Epidermal melanocyte (primary cell): ENCODE measurements around the gene CLINT1.
"Not testable (repeated sequence)": the region's sequence is repeated elsewhere in the genome, so short reads cannot be mapped to it uniquely, and the experiment has no call there.

Experiments
- DNase-seq: peaks from one replicate; pipeline ENCODE4 v3.0.0; 2011; ENCODE audit warnings: low spot score; ENCODE audit not compliant: insufficient read length

Gene CLINT1

GRCh38 chr5:157858527-157859226 lies at the start of gene CLINT1:
Gene CLINT1, minus strand, starts transcription at chr5:157859145. Its CDS starts 175 bp downstream, at chr5:157858970.
- DNase-seq = peak; percentile 89

GRCh38 chr5:157908459-157908858 lies 49.5 kb upstream of the CLINT1 start:
- no peak for DNase-seq

GRCh38 chr5:157907479-157907878 lies 48.5 kb upstream of the CLINT1 start:
- DNase-seq = no peak

- no peak for DNase-seq
Measured at GRCh38 chr5:157903117-157903450, 44.1 kb upstream of the CLINT1 start.

- DNase-seq = no peak
Measured at GRCh38 chr5:157902449-157903116, 43.6 kb upstream of the CLINT1 start.

GRCh38 chr5:157900644-157901043 lies 41.7 kb upstream of the CLINT1 start:
- DNase-seq = no peak

GRCh38 chr5:157893611-157894010 lies 34.7 kb upstream of the CLINT1 start:
- DNase-seq = no peak

- no peak for DNase-seq
Measured at GRCh38 chr5:157892974-157893373, 34.0 kb upstream of the CLINT1 start.

- no peak for DNase-seq
Measured at GRCh38 chr5:157890836-157891597, 32.1 kb upstream of the CLINT1 start.

- DNase-seq = no peak
Measured at GRCh38 chr5:157888814-157889532, 30.0 kb upstream of the CLINT1 start.

- no peak for DNase-seq
Measured at GRCh38 chr5:157886796-157887380, 27.9 kb upstream of the CLINT1 start.

GRCh38 chr5:157885051-157885450 lies 26.1 kb upstream of the CLINT1 start:
- DNase-seq = not testable (repeated sequence)

- not testable (repeated sequence) for DNase-seq
Measured at GRCh38 chr5:157881498-157881897, 22.6 kb upstream of the CLINT1 start.

GRCh38 chr5:157877821-157878220 lies 18.9 kb upstream of the CLINT1 start:
- DNase-seq = no peak

GRCh38 chr5:157874861-157875260 lies 15.9 kb upstream of the CLINT1 start:
- no peak for DNase-seq

GRCh38 chr5:157870837-157871834 lies 12.2 kb upstream of the CLINT1 start:
- DNase-seq = no peak

GRCh38 chr5:157867751-157868387 lies 8.9 kb upstream of the CLINT1 start:
- no peak for DNase-seq

- no peak for DNase-seq
Measured at GRCh38 chr5:157866536-157866935, 7.6 kb upstream of the CLINT1 start.

- DNase-seq = no peak
Measured at GRCh38 chr5:157865781-157866180, 6.8 kb upstream of the CLINT1 start.

GRCh38 chr5:157864067-157864466 lies 5.1 kb upstream of the CLINT1 start:
- no peak for DNase-seq
